Measurements from ENCODE around the gene AK2. TPM values are rescaled to one million over a fixed set of nuclear protein-coding genes. Genes with fewer than 3 reads are reported as not detected.

AK2 gene
- total and polyA plus RNA-seq, 10 of the 15 experiments (the other 5 are each of a cell fraction or from before 2014, with no cell fraction given) = 52.3 to 500 (median 278) TPM

DNA sequence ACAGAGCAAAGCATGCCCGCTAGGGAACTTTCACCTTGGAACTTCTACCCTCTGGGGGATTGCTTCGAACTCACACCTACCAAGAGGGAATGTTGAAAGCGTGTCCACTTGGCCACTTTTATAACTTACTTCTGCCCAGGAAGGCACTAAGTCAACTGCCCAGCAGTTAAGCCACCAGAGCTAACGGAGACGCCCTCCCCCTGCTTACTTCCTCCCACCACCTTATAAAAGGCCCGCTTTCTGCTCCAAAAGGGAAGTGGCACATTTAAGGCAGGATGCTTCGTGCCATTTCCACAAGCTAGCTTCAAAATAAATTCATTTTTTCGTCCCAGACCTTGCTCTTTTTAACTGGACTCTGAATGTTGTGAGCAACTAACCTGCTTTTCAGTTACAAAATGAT lies 3.2 kb upstream of the AK2 start:
- peak overlapping the region; percentile 2; the same call in 1 of the 2 replicates for H2AFZ ChIP-seq (ENCODE audit: control insufficient read depth, low read depth, low read length)
- in situ Hi-C loops (cut with MboI) = no loop called here
- peak; percentile 31; the same call in 1 of the 2 replicates for TF ChIP-seq SPI1 (IDR thresholded peaks at IDR 0.05; ENCODE audit: borderline replicate concordance, insufficient read depth, low read depth, low read length)
- TF ChIP-seq RB1 (IDR thresholded peaks at IDR 0.05; ENCODE audit: borderline replicate concordance) = no peak
- H3K4me1 ChIP-seq (ENCODE audit: control insufficient read depth, insufficient read depth, low read length) = peaks cover 5% of the 10 kb centered on the region; the same call in 1 of the 2 replicates
- DNase-seq (ENCODE audit: low read depth, low spot score) = no peak
- ChIA-PET SMC1A (ENCODE audit: uncharacterized antibody, unreplicated experiment) (interaction anchor here (0.6 to 1.3 kb wide), 2 partner anchors 17 to 1135 kb away, joined by 3 read pairs; no protein-coding TSS in a partner anchor), POLR2A (no interaction called here), CTCF (interaction anchor here (0.6 kb wide), 1 partner anchor 15 kb away, joined by 3 read pairs; no protein-coding TSS in a partner anchor), RAD21 (ENCODE audit: unreplicated experiment) (no interaction called here)
- H3K9me3 ChIP-seq (replicated peaks; ENCODE audit: control insufficient read depth, insufficient read depth, low read length) = no peaks in the 10 kb centered on the region
- no TSS peak for BruUV-seq (replicated peaks)
- FAIRE-seq = no peak
- H3K4me3 ChIP-seq = no peak overlapping the region
- H4K20me1 ChIP-seq (ENCODE audit: control insufficient read depth, insufficient read depth) = no peaks in the 10 kb centered on the region
- H3K27me3 ChIP-seq (replicated peaks in 1 of 2; ENCODE audit: control insufficient read depth in 2 of 2, insufficient read depth in 2 of 2, low read length in 1 of 2) = no peaks in the 10 kb centered on the region
- no peaks in the 10 kb centered on the region for H3K36me3 ChIP-seq (ENCODE audit: control insufficient read depth in 2 of 2, insufficient read depth in 2 of 2, low read length in 1 of 2)
- peaks cover 20% of the 10 kb centered on the region for H3K79me2 ChIP-seq (ENCODE audit: control insufficient read depth, insufficient read depth, low read length)
- WGBS (ENCODE audit: insufficient coverage, insufficient replicate concordance, low lambda C conversion rate, missing lambda C conversion rate) = 24% methylated on average over 8 of the region's 8 CpGs
- no peak overlapping the region for H3K4me2 ChIP-seq (ENCODE audit: control insufficient read depth, insufficient read depth)
- intact Hi-C loops (cut with micrococcal nuclease; ENCODE audit: unreplicated experiment) = loop anchor here (5.0 kb wide), 1 partner anchor 78 kb away; the partner anchor contains the start of gene RNF19B
- ATAC-seq = no peak
- no peak overlapping the region for H3K9ac ChIP-seq (ENCODE audit: control insufficient read depth, insufficient read depth, low read length)
- no peak overlapping the region for H3K27ac ChIP-seq (ENCODE audit: control insufficient read depth, insufficient read depth)

- CTCF ChIA-PET = interaction anchor here (0.6 to 2.0 kb wide), 4 partner anchors 19 to 160 kb away, joined by 3 to 10 read pairs (median 4); no protein-coding TSS in a partner anchor
- BruUV-seq (replicated peaks) = TSS peak; percentile 77
- TF ChIP-seq IKZF1 (conservative IDR thresholded peaks at IDR 0.05) (no peak), RCOR1 (conservative IDR thresholded peaks at IDR 0.05; ENCODE audit: low read depth, low read length) (no peak), EP300 (IDR thresholded peaks at IDR 0.05; ENCODE audit: borderline replicate concordance in 1 of 2, control insufficient read depth in 1 of 2, low read depth in 2 of 2, low read length in 2 of 2) (no peak), PRDM15 (CRISPR knock-in tag; IDR thresholded peaks at IDR 0.05) (no peak), RB1 (IDR thresholded peaks at IDR 0.05; ENCODE audit: borderline replicate concordance) (no peak), SREBF2 (IDR thresholded peaks at IDR 0.05; ENCODE audit: low read length) (no peak), ATF2 (IDR thresholded peaks at IDR 0.05; ENCODE audit: low read length) (no peak), ZNF217 (IDR thresholded peaks at IDR 0.05) (no peak), BHLHE40 (IDR thresholded peaks at IDR 0.05; ENCODE audit: borderline replicate concordance in 1 of 2, low read depth in 2 of 2, low read length in 1 of 2) (no peak)
Observed at GRCh38 chr1:33036051-33036525, 595 bp downstream of the AK2 start.

More at GRCh38 chr1:33036051-33036525, 595 bp downstream of the AK2 start:
- ATAC-seq = peak; percentile 35
- Histone ChIP-seq H3K27me3 (replicated peaks in 1 of 2; ENCODE audit: control insufficient read depth in 2 of 2, insufficient read depth in 2 of 2, low read length in 1 of 2) (no peaks in the 10 kb centered on the region), H3K79me2 (ENCODE audit: control insufficient read depth, insufficient read depth, low read length) (peaks cover 56% of the 10 kb centered on the region), H3K4me2 (ENCODE audit: control insufficient read depth, insufficient read depth) (peak overlapping the region; percentile 93), H3K9ac (ENCODE audit: control insufficient read depth, insufficient read depth, low read length) (peak overlapping the region; percentile 90), H3K27ac (ENCODE audit: control insufficient read depth, insufficient read depth) (peak overlapping the region; percentile 87), H3K4me1 (ENCODE audit: control insufficient read depth, insufficient read depth, low read length) (peaks cover 8% of the 10 kb centered on the region), H2AFZ (ENCODE audit: control insufficient read depth, low read depth, low read length) (peak overlapping the region; percentile 3; the same call in 1 of the 2 replicates), H4K20me1 (ENCODE audit: control insufficient read depth, insufficient read depth) (peaks cover 5% of the 10 kb centered on the region; the same call in 1 of the 2 replicates), H3K36me3 (ENCODE audit: control insufficient read depth in 2 of 2, insufficient read depth in 2 of 2, low read length in 1 of 2) (peaks cover 0 to 12% of the 10 kb centered on the region in 2 experiments; a peak in 1 of 4 replicates), H3K9me3 (replicated peaks; ENCODE audit: control insufficient read depth, insufficient read depth, low read length) (no peaks in the 10 kb centered on the region), H3K4me3 (peak overlapping the region; percentile 88)
- no peak for FAIRE-seq
- 2% methylated on average over 5 of the region's 5 CpGs for WGBS (ENCODE audit: insufficient coverage, insufficient replicate concordance, low lambda C conversion rate, missing lambda C conversion rate)
- POLR2A ChIA-PET = interaction anchor here (1.4 to 3.4 kb wide), 3 partner anchors 9 to 15 kb away, joined by 4 to 12 read pairs (median 6); no protein-coding TSS in a partner anchor
- in situ Hi-C loops (cut with MboI) = no loop called here
- SMC1A ChIA-PET (ENCODE audit: uncharacterized antibody, unreplicated experiment) = interaction anchor here (0.7 to 3.3 kb wide), 5 partner anchors 11 to 103 kb away, joined by 3 to 16 read pairs (median 3); no protein-coding TSS in a partner anchor
- intact Hi-C loops (cut with micrococcal nuclease; ENCODE audit: unreplicated experiment) = loop anchor here (2.0 to 5.0 kb wide), 2 partner anchors 55 to 74 kb away; partner anchors contain the start of gene RNF19B
- RAD21 ChIA-PET (ENCODE audit: unreplicated experiment) = interaction anchor here (1.4 to 2.0 kb wide), 3 partner anchors 11 to 103 kb away, joined by 3 to 7 read pairs (median 6); no protein-coding TSS in a partner anchor
- DNase-seq (ENCODE audit: low read depth, low spot score) = no peak
